Measurements from ENCODE around the gene GLI1. TPM values are rescaled to one million over a fixed set of nuclear protein-coding genes. Genes with fewer than 3 reads are reported as not detected.
A peak's percentile ranks its signal among the peaks of the same experiment; 100 is the strongest.

Gene GLI1
- total RNA-seq, 2 donors from 2014 or later, result 1.2 TPM; not detected in 1

DNA sequence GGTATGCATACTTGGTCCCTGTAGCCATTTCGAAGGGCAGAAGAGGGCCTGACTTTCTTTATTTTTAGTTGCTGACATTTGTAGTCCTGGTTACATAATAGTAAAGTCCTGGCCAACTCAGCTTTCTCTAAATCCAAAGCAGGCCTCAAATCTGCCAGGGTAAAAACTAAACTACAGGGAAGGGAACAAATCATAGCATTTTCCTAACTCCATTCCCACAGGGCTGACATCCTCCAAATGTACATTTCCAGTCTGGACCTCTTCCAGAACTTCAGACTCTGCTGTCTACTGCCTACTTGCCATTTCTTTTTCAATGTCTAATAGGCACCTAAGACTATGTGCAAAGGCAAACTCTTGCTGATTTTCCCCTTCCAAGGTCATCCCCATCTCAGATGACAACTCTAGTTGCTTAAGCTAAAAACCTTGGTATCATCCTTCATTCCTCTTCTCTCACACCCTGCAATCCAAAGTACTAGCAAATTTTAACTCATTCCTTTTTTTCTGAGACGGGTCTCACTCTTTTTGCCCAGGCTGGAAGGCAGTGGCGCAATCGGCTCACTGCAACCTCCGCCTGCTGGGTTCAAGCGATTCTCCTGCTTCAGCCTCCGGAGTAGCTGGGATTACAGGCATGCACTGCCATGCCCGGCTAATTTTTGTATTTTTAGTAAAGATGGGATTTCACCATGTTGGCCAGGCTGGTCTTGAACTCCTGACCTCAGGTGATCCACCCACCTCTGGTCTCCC lies 58.8 kb downstream of the GLI1 start:
- peak overlapping the region; percentile 93 to 98 for H3K4me3 ChIP-seq
- no peaks in the 10 kb centered on the region for H3K27me3 ChIP-seq
- no peak for DNase-seq (ENCODE audit: low spot score)
- H3K27ac ChIP-seq, result peak overlapping the region; percentile 97 to 100
- peaks cover 0 to 48% of the 10 kb centered on the region in 2 donors for H3K4me1 ChIP-seq
- H3K9me3 ChIP-seq, result no peaks in the 10 kb centered on the region
- peaks cover 41% of the 10 kb centered on the region for H3K36me3 ChIP-seq
- TF ChIP-seq, protein P1, sequence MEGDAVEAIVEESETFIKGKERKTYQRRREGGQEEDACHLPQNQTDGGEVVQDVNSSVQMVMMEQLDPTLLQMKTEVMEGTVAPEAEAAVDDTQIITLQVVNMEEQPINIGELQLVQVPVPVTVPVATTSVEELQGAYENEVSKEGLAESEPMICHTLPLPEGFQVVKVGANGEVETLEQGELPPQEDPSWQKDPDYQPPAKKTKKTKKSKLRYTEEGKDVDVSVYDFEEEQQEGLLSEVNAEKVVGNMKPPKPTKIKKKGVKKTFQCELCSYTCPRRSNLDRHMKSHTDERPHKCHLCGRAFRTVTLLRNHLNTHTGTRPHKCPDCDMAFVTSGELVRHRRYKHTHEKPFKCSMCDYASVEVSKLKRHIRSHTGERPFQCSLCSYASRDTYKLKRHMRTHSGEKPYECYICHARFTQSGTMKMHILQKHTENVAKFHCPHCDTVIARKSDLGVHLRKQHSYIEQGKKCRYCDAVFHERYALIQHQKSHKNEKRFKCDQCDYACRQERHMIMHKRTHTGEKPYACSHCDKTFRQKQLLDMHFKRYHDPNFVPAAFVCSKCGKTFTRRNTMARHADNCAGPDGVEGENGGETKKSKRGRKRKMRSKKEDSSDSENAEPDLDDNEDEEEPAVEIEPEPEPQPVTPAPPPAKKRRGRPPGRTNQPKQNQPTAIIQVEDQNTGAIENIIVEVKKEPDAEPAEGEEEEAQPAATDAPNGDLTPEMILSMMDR (IDR thresholded peaks at IDR 0.05), result no peak

DNA sequence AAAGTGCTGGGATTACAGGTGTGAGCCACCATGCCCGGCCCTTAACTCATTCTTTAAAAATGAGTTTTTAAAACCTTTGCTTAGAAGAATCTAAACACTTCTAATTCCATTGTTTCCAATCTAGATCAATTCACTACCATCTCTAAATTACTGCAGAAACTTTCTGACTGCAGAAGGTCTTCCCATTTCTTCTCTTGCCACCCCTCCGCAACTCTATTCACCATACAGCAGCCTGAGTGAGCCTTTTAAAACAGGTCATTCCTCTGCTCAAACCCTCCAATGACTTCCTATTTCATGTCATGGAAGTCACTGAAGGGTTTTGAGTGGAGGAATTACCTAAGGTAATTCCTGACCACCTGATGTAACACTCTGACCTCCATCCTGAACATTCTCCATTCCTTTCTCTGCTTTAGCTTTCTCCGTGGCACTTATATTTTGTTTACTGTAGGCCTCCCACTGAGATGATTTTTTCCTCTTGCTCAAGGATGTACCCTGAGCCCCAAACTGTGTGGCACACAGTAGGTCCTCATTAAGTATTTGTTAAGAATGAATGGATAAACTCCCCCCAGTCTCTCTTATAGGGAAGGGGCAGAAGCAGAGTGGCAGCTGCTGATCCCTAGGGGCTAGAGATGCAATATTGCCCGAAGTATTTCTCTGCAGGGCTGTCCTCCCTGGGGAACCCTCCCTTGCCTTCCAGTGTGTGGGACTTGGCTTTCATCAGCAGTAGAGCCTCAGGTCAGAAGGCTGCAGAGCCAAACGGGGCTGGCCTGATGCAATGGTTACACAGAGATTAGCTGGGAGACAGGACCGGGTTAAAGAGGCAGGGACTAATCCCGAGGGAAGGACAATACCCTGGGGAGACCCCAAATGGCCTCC lies 59.6 kb downstream of the GLI1 start:
- H3K27me3 ChIP-seq, result no peaks in the 10 kb centered on the region
- no peak for DNase-seq (ENCODE audit: low spot score)
- TF ChIP-seq, protein P1 (IDR thresholded peaks at IDR 0.05), result no peak
- H3K9me3 ChIP-seq, result no peaks in the 10 kb centered on the region
- peak overlapping the region; percentile 93 to 98 for H3K4me3 ChIP-seq
- H3K27ac ChIP-seq, result peak overlapping the region; percentile 97 to 100
- H3K36me3 ChIP-seq, result peaks cover 42% of the 10 kb centered on the region
- peaks cover 0 to 56% of the 10 kb centered on the region in 2 donors for H3K4me1 ChIP-seq

DNA sequence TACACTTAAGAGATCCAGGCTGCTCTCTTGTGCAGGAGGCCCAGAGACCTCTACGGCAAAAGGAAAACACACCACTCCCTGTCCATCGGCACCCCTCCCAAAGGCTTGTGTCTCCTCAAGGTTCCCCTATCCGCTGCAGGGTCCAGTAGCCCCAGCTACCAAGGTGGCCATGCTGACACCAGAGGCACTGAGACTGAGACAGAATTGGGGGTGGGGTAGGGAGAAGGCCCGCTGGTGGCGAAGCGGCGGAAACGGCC lies 60.1 kb downstream of the GLI1 start:
- Histone ChIP-seq H3K27ac (peak overlapping the region; percentile 97 to 100), H3K4me3 (peak overlapping the region; percentile 93 to 98), H3K4me1 (peaks cover 0 to 62% of the 10 kb centered on the region in 2 donors), H3K27me3 (no peaks in the 10 kb centered on the region), H3K36me3 (peaks cover 42% of the 10 kb centered on the region), H3K9me3 (no peaks in the 10 kb centered on the region)
- TF ChIP-seq, protein P1 (IDR thresholded peaks at IDR 0.05), result no peak
- DNase-seq (ENCODE audit: low spot score), result no peak

DNA sequence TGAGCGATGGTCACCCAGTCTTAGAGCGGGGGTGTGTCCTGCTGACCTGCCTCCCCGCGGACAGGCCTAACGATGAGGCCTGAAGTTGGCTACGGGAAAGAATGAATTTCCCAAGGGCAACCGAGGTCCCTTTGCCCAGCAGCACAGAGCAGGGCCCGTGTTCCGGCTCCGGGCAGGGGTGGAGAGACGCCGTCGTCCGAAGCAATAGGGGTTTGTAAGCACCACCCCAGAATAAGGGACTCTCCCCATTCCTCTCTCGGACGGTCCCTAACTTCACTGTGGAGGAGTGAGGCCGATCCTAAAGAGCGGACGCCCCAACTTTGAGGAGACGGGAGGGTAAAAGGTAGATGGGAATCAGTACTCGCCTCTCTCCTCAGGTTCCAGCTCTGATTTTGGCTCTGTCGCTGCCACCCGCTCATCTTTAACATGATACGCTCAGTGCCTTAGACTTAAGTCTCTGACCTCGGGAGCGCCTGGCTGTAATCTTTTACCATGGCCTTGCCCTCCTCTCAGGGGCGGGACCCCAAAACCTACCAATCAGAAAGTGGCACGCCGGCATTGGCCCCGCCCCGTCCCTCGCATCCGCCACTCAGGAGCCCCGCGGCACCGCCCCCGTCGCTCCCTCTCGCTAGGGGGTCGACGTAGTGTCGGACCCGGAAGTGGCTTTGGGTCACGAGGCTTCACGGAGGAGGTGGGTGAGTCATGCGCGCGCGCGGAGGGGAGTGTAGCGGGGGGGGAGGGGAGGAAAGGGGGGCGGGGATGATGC lies 60.7 kb downstream of the GLI1 start, which contains the start of gene DDIT3:
TSS of gene DDIT3 (minus strand) at position 462 of the 766 bp plus-strand sequence. CDS start 3,108 bp downstream, outside the sequence.
- no peaks in the 10 kb centered on the region for H3K27me3 ChIP-seq
- peaks cover 0 to 67% of the 10 kb centered on the region in 2 donors for H3K4me1 ChIP-seq
- peak within 1 kb of the TSS; percentile 93 to 98 for H3K4me3 ChIP-seq
- peak within 1 kb of the TSS; percentile 97 to 100 for H3K27ac ChIP-seq
- peak; percentile 100 for DNase-seq (ENCODE audit: low spot score)
- TF ChIP-seq, protein P1 (IDR thresholded peaks at IDR 0.05), result no peak
- H3K36me3 ChIP-seq, result peaks cover 42% of the 10 kb centered on the region
- H3K9me3 ChIP-seq, result no peaks in the 10 kb centered on the region

DNA sequence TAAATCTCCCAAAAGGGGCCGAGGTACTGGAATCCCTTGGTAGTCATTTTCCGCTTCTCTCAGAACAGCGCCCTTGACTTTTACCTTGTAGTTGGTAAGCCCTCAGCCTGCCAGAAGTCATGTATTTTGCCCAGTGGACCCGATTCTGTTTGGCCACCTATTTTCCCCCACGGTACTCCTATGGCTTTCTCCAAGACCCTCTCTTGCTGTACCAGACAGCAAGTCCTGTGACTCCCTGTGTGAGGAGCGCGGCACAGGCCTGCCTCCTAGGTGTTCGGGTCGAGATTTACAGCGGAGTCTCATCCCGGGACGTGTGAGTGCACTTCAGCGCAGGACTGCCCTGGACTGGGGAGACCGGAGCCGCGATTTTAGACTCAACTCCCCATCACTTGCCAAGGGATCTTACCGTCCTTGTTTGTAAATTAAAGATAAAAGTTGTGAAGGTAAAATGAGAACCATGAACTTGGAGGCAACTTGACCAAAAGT lies 62.0 kb downstream of the GLI1 start:
- Histone ChIP-seq H3K4me1 (peaks cover 0 to 76% of the 10 kb centered on the region in 2 donors), H3K9me3 (no peaks in the 10 kb centered on the region), H3K36me3 (peaks cover 42% of the 10 kb centered on the region), H3K4me3 (peak overlapping the region; percentile 93 to 97), H3K27me3 (no peaks in the 10 kb centered on the region), H3K27ac (peak overlapping the region; percentile 97 to 100)
- TF ChIP-seq, protein P1 (IDR thresholded peaks at IDR 0.05), result no peak
- DNase-seq (ENCODE audit: low spot score), result peak; percentile 68

All from right atrium auricular region (tissue), 2 donors.